Activated T-helper 17 cell treated with anti-CD3 and anti-CD28 coated beads, Interleukin-2, amount 50 U/mL, for 72 hours (primary cell): ENCODE results near the gene ZNF22. TPM values are rescaled to one million over a fixed set of nuclear protein-coding genes. Genes with fewer than 3 reads are reported as not detected.

Experiments
- ATAC-seq: fragments of 150-1000 bp; cut with Tn5 transposase; replicated peaks from 2 replicates; pipeline ENCODE4 v1.10.0; 2021; ENCODE audit warnings: mild to moderate bottlenecking, moderate library complexity
- H3K27ac Mint-ChIP-seq: one replicate; pipeline ENCODE4 v1.8.0; 2022; ENCODE audit warnings: mixed read lengths
- H3K27me3 Mint-ChIP-seq: one replicate; pipeline ENCODE4 v1.8.0; 2022; ENCODE audit warnings: mixed read lengths
- H3K36me3 Mint-ChIP-seq: one replicate; pipeline ENCODE4 v1.8.0; 2022; ENCODE audit warnings: low read depth, mild to moderate bottlenecking, mixed read lengths
- H3K4me1 Mint-ChIP-seq: one replicate; pipeline ENCODE4 v1.8.0; 2022; ENCODE audit warnings: mixed read lengths
- H3K4me3 Mint-ChIP-seq: one replicate; pipeline ENCODE4 v1.8.0; 2022; ENCODE audit warnings: mild to moderate bottlenecking, mixed read lengths
- H3K9me3 Mint-ChIP-seq: one replicate; pipeline ENCODE4 v1.8.0; 2022; ENCODE audit warnings: mixed read lengths
- total RNA-seq, 2 donors: library from RNA; stranded (reverse); gene quantifications; one replicate each; pipeline ENCODE4 v1.2.3, GENCODE V29; 2022

The ZNF22 gene
- total RNA-seq, 2 donors from 2014 or later, result 7.3 to 12.6 TPM

DNA sequence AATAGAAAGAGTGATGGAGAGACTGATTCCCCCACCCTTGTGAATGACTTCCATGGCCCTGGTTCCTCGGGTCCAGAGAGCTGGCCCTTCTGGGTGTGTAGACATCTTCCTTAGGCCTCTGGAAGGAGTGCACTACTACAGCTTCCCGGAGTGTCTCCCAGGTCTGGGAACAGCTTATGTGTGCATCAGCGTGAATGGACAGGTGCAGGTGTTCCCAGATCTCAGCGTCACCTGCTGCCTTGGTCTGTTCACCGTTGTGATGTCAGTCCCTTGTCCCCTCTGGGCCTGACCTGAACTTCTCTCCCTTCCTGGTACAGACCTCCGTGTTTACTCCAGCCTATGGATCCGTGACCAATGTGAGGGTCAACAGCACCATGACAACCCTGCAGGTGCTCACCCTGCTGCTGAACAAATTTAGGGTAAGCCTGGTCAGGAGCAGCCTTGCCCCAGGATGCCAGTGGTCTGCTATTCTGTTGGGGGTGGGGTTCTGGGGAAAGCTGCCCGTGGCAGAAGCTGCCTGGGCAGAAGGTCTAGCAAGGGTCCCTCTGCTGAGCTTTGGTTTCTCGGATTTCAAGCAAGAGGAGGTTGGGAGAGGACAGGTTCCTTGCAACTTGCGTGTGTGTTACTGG is 11.7 kb upstream of the ZNF22 start:
- H3K4me1 Mint-ChIP-seq, result no peaks in the 10 kb centered on the region
- ATAC-seq, result no peak
- no peaks in the 10 kb centered on the region for H3K9me3 Mint-ChIP-seq
- H3K36me3 Mint-ChIP-seq, result no peaks in the 10 kb centered on the region
- H3K4me3 Mint-ChIP-seq, result no peak overlapping the region
- no peak overlapping the region for H3K27ac Mint-ChIP-seq
- H3K27me3 Mint-ChIP-seq, result peaks cover 9% of the 10 kb centered on the region

DNA sequence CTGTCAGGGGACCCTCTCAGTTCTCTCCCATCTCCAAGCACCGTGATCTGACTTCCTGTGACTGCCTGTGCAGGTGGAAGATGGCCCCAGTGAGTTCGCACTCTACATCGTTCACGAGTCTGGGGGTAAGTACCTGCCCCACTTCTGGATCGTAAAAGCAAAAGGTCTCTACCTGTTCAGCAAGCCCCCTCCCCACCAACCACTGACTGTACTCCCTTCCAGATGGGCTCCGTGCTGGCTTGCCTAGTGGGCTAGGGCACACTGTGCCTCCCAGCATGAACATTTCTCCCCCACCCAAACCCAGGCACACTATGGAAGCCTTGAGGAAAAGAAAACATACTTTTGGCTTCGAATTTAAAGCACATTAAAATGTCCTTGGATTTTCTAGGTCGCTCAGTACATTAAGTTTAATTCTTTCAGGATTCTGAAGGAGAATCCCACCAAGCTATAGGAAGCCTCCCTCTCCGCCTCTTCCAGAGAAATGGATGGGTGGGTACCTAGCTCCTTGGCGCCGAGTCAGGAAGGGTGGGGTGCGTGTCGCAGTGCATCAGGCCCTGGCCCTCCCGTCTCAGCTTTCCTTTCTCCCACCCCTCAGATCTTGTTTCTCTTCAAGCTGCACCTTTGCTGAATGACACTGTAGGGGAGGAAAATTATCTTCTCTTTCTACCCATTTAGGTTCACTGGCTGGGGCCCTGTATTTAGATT is 11.0 kb upstream of the ZNF22 start:
- Mint-ChIP-seq H3K27ac (no peak overlapping the region), H3K36me3 (no peaks in the 10 kb centered on the region), H3K4me3 (no peak overlapping the region), H3K27me3 (peaks cover 9% of the 10 kb centered on the region), H3K4me1 (no peaks in the 10 kb centered on the region), H3K9me3 (no peaks in the 10 kb centered on the region)
- no peak for ATAC-seq

DNA sequence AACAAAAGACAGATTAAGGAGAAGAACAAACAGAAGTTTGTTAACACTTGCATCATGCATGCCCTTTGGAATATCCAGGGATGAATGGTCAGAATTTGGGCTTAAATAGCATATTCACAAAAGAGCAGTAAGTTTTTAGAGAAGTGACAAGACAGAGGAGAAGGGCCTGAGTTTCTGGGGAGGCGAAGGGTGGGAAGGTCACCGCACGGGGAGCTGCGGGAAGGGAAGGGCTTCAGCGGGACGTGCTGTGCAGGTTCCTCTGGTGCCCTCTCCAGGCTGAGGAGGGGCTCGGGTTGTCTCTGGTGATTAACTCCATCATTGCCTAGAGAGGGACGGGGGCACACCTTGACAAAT is 10.4 kb upstream of the ZNF22 start:
- Mint-ChIP-seq H3K9me3 (no peaks in the 10 kb centered on the region), H3K4me1 (no peaks in the 10 kb centered on the region), H3K36me3 (no peaks in the 10 kb centered on the region), H3K4me3 (no peak overlapping the region), H3K27me3 (peaks cover 9% of the 10 kb centered on the region), H3K27ac (no peak overlapping the region)
- ATAC-seq, result no peak

DNA sequence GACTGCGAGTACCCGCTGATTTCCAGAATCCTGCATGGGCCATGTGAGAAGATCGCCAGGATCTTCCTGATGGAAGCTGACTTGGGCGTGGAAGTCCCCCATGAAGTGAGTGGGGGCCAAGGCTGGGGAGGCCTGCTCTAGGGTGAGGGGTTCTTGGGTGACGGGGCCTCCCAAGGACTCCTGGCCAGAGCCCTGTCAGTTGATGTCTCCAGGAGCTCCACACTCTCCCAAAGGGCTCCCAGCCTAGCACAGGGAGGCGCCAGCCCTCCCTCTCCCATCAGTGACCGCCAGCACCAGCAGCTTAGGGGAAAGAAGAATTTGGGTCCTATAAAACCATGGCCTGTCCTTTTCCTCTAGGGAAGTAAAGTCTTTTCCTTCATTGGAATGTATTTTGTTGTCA is 9.8 kb upstream of the ZNF22 start:
- H3K36me3 Mint-ChIP-seq, result no peaks in the 10 kb centered on the region
- peaks cover 5% of the 10 kb centered on the region for H3K4me1 Mint-ChIP-seq
- no peak for ATAC-seq
- peaks cover 9% of the 10 kb centered on the region for H3K27me3 Mint-ChIP-seq
- no peak overlapping the region for H3K27ac Mint-ChIP-seq
- no peaks in the 10 kb centered on the region for H3K9me3 Mint-ChIP-seq
- no peak overlapping the region for H3K4me3 Mint-ChIP-seq

DNA sequence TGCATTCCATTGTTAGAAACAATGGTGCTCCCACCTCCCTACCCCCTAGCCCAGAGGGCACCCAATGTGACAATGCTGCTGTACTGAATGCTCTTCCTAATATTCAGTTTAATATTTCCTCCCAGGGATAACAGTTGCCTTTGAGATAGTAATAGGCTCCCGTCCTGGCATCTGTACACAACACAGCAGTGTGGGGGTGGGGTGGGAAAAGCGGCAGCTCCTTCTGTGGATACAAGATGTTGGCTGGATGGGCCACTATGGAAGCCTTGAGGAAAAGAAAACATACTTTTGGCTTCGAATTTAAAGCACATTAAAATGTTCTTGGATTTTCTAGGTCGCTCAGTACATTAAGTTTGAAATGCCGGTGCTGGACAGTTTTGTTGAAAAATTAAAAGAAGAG is 9.2 kb upstream of the ZNF22 start:
- H3K4me3 Mint-ChIP-seq, result no peak overlapping the region
- no peaks in the 10 kb centered on the region for H3K36me3 Mint-ChIP-seq
- no peak for ATAC-seq
- H3K27me3 Mint-ChIP-seq, result peaks cover 9% of the 10 kb centered on the region
- no peak overlapping the region for H3K27ac Mint-ChIP-seq
- no peaks in the 10 kb centered on the region for H3K9me3 Mint-ChIP-seq
- peaks cover 5% of the 10 kb centered on the region for H3K4me1 Mint-ChIP-seq

DNA sequence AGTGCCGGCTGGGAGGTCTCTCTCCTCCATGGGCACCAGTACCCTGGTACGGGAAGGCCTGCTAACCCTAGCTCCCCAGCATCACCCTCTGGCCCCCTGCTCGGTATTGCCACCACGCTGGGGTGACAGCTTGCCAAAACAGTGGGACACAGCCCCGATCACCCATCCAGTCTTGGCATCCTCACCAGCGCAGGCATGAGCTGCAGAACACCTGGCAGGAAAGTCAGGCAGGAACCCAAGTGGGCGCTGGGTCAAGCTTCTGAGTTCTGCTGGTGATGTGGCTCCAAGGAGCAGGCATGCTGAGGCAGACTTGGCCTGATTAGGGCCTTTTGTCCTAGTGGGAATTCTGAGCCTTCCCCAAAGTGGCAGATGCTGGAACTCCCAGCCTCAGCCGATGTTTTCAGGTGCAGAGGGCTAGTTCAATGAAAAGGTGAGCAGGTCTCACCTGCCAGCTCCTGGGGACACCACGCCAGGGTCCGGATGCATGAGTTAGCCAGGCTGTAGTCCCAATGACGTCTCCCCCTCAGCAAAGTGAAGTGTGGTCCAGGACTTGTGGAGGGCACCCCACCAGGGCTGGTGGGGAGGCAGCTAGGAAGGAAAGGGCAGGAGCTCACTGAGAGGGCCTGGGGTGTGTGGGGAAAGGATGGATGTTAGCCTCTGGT is 8.5 kb upstream of the ZNF22 start:
- Mint-ChIP-seq H3K4me3 (no peak overlapping the region), H3K36me3 (no peaks in the 10 kb centered on the region), H3K9me3 (no peaks in the 10 kb centered on the region), H3K27me3 (peaks cover 9% of the 10 kb centered on the region), H3K4me1 (peaks cover 5% of the 10 kb centered on the region), H3K27ac (no peak overlapping the region)
- ATAC-seq, result no peak

DNA sequence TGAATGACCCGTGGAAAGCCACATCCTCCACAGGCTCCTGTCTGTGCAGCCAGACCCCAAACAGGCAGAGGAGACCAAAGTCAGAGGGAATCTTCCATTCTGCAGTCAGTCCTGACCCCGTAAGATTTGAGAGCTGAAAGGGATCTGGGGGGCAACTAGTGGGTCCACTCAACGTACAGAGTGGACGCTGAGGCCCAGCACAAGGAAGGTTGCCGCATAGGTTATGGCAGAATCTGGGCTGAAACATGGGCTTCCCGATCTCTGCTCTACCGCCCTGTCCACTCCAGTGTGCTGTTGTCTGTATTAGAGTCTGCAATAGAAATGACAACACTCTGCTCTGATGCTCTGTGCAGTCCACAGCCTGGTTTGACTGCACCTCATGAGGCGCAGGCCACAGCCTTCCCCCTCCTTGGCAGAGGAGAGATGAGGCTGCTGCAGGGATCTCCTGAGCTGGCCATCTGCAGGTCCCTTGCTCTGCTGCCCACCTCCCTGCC is 7.9 kb upstream of the ZNF22 start:
- Mint-ChIP-seq H3K9me3 (no peaks in the 10 kb centered on the region), H3K27me3 (peaks cover 9% of the 10 kb centered on the region), H3K4me1 (peaks cover 5% of the 10 kb centered on the region), H3K4me3 (no peak overlapping the region), H3K36me3 (no peaks in the 10 kb centered on the region), H3K27ac (no peak overlapping the region)
- no peak for ATAC-seq

DNA sequence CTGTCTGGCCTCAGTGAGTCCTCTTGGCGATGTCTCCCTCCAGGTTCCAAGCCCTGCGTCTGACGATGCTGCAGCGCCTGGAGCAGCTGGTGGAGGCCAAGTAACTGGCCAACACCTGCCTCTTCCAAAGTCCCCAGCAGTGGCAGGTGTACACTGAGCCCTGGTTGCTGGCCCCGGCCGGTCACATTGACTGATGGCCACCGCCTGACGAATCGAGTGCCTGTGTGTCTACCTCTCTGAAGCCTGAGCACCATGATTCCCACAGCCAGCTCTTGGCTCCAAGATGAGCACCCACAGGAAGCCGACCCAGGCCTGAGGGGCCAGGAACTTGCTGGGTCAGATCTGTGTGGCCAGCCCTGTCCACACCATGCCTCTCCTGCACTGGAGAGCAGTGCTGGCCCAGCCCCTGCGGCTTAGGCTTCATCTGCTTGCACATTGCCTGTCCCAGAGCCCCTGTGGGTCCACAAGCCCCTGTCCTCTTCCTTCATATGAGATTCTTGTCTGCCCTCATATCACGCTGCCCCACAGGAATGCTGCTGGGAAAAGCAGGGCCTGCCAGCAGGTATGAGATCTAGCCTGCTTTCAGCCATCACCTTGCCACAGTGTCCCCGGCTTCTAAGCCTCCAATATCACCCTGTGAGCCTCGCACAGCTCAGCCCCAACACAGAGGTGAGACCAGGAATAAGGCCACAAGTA is 7.3 kb upstream of the ZNF22 start:
- Mint-ChIP-seq H3K9me3 (no peaks in the 10 kb centered on the region), H3K4me3 (no peak overlapping the region), H3K4me1 (peaks cover 5% of the 10 kb centered on the region), H3K27me3 (peaks cover 8% of the 10 kb centered on the region), H3K27ac (no peak overlapping the region), H3K36me3 (no peaks in the 10 kb centered on the region)
- ATAC-seq, result no peak

DNA sequence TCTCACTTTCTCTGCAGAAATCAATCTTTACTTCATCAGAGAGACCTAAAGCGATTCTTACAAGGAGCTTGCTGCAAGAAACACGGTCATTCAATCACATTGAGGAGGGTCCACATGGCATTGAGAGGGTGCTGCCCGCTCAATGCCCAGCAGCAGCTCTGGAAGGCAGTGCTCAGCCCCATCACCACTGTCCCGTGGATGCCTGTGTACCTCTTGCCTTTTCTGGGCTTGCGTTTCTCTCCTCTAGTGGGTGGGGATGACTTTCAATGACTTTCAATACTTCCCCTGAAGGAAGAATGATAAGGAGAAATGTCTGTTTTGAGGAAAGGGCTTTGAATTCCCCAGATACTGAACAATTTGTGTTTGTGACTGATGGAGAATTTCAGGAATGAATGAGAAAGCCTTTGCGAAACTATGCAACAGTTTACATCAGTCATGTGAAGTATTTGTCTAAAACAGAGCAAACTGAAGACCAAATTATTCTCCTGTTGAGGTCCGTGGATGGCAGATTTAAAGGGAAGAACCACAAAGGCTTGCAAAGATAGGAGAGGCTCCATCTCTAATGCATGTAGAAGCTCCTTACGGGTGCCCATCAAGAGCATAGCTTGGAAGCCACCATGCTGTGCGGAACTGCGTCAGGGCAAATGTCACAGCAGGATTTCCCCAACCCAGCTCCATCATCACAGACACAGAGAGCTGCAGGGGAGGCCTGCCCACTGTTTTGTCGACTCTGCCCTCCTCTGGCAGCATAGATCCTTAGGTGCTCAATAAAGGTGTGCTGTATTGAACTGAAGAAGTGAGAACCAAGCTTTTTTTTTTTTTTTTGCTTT is 6.6 kb upstream of the ZNF22 start:
- ATAC-seq, result no peak
- H3K9me3 Mint-ChIP-seq, result no peaks in the 10 kb centered on the region
- H3K36me3 Mint-ChIP-seq, result no peaks in the 10 kb centered on the region
- no peak overlapping the region for H3K27ac Mint-ChIP-seq
- no peak overlapping the region for H3K4me3 Mint-ChIP-seq
- H3K4me1 Mint-ChIP-seq, result peaks cover 5% of the 10 kb centered on the region
- peaks cover 4% of the 10 kb centered on the region for H3K27me3 Mint-ChIP-seq

DNA sequence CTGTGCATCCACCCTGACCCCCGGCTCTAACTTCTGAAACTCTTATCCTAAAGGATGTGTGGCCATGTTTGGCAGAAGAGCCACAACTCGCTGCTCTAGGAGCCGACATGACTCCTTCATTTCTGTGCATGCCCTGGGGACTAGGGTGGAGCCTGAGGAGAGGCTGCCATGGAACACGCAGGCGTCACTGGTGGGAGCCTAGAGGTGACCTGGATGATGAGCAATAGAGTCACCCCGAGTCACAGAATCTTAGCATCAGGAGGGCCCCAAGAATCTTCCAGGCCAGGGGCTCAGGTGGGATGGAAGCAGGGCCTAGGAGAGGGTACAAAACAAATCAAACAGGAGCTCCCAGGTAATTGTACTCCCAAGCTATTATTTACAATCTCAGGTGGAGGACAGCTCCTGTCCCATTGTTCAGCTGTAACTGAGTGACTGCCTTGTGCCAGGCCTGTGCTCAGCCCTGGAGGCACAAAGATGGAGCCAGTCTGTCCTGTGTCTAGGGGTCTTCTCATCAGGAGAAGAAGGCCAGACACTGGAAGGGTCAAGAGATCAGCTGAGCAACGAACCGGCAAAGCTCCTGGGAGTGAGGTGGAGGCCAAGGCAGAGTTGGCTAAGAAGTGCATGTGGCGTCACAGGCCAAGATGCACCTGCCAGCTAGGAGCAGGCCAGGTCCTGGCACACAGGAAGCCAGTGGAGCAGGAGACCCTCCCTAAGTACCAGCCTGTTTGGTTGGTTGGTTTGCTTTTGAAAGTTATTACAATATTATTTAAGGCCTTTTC is 5.8 kb upstream of the ZNF22 start:
- peaks cover 8% of the 10 kb centered on the region for H3K4me1 Mint-ChIP-seq

DNA sequence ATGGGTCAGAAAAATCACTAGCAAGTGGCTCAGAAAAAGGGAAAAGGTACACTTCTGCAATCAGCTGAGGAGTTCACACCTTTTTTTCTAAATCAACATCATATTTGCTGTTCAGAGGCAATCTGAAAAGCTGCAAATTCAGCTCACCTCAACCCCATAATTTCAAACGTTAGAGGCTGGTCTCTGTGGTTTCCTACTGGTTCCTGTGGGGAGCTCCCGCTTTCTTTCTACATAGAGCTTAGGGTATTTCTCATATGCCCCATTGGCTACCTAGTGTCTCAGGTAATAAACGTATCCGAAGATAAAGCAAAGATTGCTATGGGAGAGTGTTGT is 5.2 kb upstream of the ZNF22 start:
- H3K4me1 Mint-ChIP-seq, result peaks cover 11% of the 10 kb centered on the region
- peaks cover 7% of the 10 kb centered on the region for H3K36me3 Mint-ChIP-seq
- peaks cover 7% of the 10 kb centered on the region for H3K9me3 Mint-ChIP-seq
- no peak overlapping the region for H3K4me3 Mint-ChIP-seq
- H3K27me3 Mint-ChIP-seq, result no peaks in the 10 kb centered on the region
- peak overlapping the region; percentile 41 for H3K27ac Mint-ChIP-seq
- no peak for ATAC-seq

More for the DNA sequence above, 5.8 kb upstream of the ZNF22 start:
- Mint-ChIP-seq H3K36me3 (peaks cover 4% of the 10 kb centered on the region), H3K27ac (no peak overlapping the region), H3K27me3 (peaks cover 4% of the 10 kb centered on the region), H3K9me3 (peaks cover 3% of the 10 kb centered on the region), H3K4me3 (no peak overlapping the region)
- no peak for ATAC-seq

DNA sequence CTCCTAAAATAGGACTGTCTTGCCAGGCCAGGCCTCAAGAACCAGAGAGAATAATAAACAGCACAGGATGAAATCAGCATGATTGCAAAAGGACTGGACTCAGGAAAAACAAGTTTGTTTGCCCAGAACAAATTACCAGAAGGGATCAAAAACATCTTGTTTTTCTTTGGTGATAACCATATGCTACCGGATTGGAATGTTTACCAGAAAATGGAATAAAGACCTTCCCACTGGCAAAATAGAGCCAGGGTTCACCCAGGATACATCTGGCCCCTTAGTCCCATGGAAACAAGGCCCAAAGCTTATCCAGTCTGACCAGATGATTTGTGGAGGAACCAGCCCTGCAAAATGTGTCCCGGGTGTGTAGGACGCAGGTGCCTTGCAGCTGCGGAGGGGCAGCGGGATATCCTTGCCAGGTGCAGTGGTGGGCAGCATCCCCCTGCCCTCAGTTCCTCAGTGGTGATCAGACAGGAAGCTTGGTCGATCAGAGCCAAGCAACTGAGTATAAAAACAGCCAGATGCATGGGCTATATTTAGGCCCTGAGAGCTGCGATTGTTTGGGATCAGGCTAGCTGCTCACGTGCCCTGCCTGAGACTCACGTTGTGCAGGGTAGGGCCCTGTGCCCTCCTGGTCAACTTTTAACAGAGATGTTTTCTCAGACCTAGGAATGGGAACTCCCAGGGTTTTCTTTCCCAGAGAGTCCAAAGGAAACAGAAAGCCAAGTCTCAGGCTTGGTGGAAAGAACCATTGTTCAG is 4.6 kb upstream of the ZNF22 start:
- H3K27me3 Mint-ChIP-seq, result no peaks in the 10 kb centered on the region
- H3K4me3 Mint-ChIP-seq, result no peak overlapping the region
- peaks cover 7% of the 10 kb centered on the region for H3K36me3 Mint-ChIP-seq
- H3K9me3 Mint-ChIP-seq, result peaks cover 7% of the 10 kb centered on the region
- H3K27ac Mint-ChIP-seq, result peak overlapping the region; percentile 41
- no peak for ATAC-seq
- peaks cover 11% of the 10 kb centered on the region for H3K4me1 Mint-ChIP-seq

DNA sequence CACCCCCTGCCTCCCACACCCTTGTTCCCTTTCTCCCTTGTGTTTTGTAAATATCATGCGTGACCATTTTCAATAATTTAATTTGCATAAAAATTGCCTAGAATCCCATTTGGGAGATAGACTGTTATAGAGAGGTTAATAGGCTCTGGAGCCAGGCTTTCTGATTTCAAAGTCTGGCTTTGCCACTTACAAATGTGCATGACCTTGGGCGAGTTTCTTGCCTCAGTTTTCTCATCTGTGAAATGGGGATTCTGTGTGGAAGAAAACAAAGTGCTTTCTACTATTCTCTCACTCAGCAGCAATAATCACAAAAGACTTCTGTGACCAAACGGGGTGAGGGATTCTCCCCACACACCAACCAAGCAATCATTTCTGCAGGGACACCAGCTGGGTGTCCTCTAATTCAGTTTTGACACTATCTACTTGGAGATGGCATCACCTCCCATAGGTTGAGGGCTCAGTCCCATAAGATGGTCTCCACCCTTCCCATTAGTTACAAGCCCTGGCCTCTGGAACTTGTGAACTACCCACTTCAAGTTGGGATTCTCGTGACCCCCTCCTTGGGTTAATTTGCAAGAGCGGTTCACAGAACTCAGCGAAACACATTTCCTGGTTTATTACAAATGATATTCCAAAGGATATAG is 3.5 kb upstream of the ZNF22 start:
- H3K36me3 Mint-ChIP-seq, result peaks cover 7% of the 10 kb centered on the region
- no peaks in the 10 kb centered on the region for H3K27me3 Mint-ChIP-seq
- H3K27ac Mint-ChIP-seq, result no peak overlapping the region
- H3K4me1 Mint-ChIP-seq, result peaks cover 11% of the 10 kb centered on the region
- H3K9me3 Mint-ChIP-seq, result peaks cover 7% of the 10 kb centered on the region
- H3K4me3 Mint-ChIP-seq, result no peak overlapping the region
- ATAC-seq, result no peak
